BLaER1 treated with 17β-estradiol and CSF1 and Interleukin-3, amounts not matched to agents 10 nM and 100 nM (cell line): Measurements from ENCODE around the gene LPIN1.

Source experiments
- H3K27ac ChIP-seq, 11 experiments: shearing (Covaris generic); formaldehyde crosslinking; 2 replicates each; pipeline ENCODE4 v1.8.1; 2022
- H3K27me3 ChIP-seq, 11 experiments: shearing (Covaris generic); formaldehyde crosslinking; 2 replicates each; pipeline ENCODE4 v1.8.1; 2022
- H3K36me3 ChIP-seq, 11 experiments: shearing (Covaris generic); formaldehyde crosslinking; 2 replicates each; pipeline ENCODE4 v1.8.1; 2022
- H3K4me1 ChIP-seq, 10 experiments: shearing (Covaris generic); formaldehyde crosslinking; 2 replicates each; pipeline ENCODE4 v1.8.1; 2022
- H3K4me2 ChIP-seq, 11 experiments: shearing (Covaris generic); formaldehyde crosslinking; 2 replicates each; pipeline ENCODE4 v1.8.1; 2022
- H3K4me3 ChIP-seq, 10 experiments: shearing (Covaris generic); formaldehyde crosslinking; 2 replicates each; pipeline ENCODE4 v1.8.1; 2022
- H3K9ac ChIP-seq, 11 experiments: shearing (Covaris generic); formaldehyde crosslinking; 2 replicates each; pipeline ENCODE4 v1.8.1; 2022
- H3K9me3 ChIP-seq, 11 experiments: shearing (Covaris generic); formaldehyde crosslinking; replicated peaks in 1 of 11; 2 replicates each; pipeline ENCODE4 v1.8.1; 2022
- H4K20me1 ChIP-seq, 11 experiments: shearing (Covaris generic); formaldehyde crosslinking; 2 replicates each; pipeline ENCODE4 v1.8.1; 2022
- Cebpa-rat ChIP-seq, 11 experiments: shearing (Covaris generic); IDR thresholded peaks; 2 replicates each; pipeline ENCODE4 v1.8.1; 2022

The LPIN1 gene

DNA sequence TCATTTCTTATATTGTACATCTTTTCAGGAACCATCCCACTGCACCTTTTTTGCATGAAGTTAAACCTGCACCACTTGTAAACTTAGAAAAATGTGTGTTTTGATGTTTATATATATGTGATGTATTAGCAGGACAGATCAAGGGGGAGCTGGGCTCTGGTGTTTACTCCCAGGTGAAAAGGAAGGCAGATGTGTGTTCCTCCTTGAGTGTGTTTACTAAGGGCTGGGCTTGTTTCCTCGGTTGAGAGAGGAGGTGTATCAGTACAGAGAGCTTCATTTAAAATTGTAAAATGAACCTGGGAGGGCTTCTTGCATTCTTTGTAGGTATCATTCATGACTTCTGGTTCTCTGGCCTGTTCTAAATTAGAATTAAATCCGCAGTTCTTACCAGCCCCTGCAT is 14.8 kb downstream of the LPIN1 start:
- Histone ChIP-seq H4K20me1 (peaks cover 3 to 39% (median 14%) of the 10 kb centered on the region in 11 experiments; a peak in 11 of 22 replicates), H3K4me3 (no peak overlapping the region), H3K27me3 (no peaks in the 10 kb centered on the region), H3K4me2 (no peak overlapping the region), H3K9me3 (peaks cover 5 to 59% (median 36%) of the 10 kb centered on the region in 11 experiments; a peak in 18 of 22 replicates), H3K9ac (no peak overlapping the region), H3K36me3 (peaks cover 33 to 73% (median 61%) of the 10 kb centered on the region in 11 experiments), H3K27ac (no peak overlapping the region), H3K4me1 (peaks cover 6 to 19% (median 13%) of the 10 kb centered on the region in 10 experiments)
- no peak for TF ChIP-seq Cebpa-rat (IDR thresholded peaks at IDR 0.05)

- no peak overlapping the region for H3K4me2 ChIP-seq
- peaks cover 0 to 36% (median 11%) of the 10 kb centered on the region in 11 experiments; a peak in 10 of 22 replicates for H4K20me1 ChIP-seq
- no peaks in the 10 kb centered on the region for H3K27me3 ChIP-seq
- H3K9ac ChIP-seq: no peak overlapping the region
- no peak overlapping the region for H3K4me3 ChIP-seq
- H3K9me3 ChIP-seq: peaks cover 5 to 58% (median 36%) of the 10 kb centered on the region in 11 experiments; a peak in 18 of 22 replicates
- peaks cover 41 to 76% (median 64%) of the 10 kb centered on the region in 11 experiments for H3K36me3 ChIP-seq
- TF ChIP-seq Cebpa-rat (IDR thresholded peaks at IDR 0.05): no peak
- no peak overlapping the region for H3K27ac ChIP-seq
- H3K4me1 ChIP-seq: peaks cover 0 to 16% (median 8%) of the 10 kb centered on the region in 10 experiments; a peak in 14 of 20 replicates
Observed at GRCh38 chr2:11762031-11762430, 15.6 kb downstream of the LPIN1 start.

DNA sequence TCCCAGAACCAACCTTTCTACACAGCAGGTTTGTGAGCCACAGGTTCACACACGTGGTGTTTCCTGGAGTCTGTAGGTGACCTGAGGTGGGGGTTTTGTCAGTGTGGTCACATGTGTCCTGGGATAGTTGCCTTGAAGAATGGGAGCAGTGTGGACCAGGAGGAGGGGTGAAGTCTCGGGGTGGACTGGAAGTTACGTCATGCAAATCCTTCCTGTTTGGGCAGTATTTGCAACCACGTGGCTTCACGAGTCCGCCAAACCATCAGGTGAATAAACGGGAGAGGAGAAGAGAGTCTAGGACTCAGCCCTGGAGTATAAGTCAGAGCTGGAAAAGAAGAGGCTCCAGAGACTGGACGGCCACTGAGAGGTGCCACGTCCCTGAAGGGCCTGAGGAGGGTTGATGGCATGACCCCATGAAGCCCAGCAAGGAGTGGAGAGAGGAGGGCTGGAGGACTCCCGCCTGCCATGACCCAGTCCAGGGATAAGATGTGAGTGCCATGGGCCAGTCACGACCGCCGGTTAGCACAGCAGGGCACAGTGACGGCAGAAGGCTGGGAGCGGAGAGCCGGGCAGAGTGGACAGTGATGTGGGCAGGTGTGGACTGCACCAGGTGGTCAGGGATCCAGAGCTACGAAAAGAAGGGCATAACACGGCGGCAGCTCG is 16.5 kb downstream of the LPIN1 start:
- TF ChIP-seq Cebpa-rat (IDR thresholded peaks at IDR 0.05): no peak
- Histone ChIP-seq H3K27ac (0 out of 22 replicates have a peak overlapping the region, but pooled peaks of 1 of the 11 experiments have one; percentile 22), H3K9ac (no peak overlapping the region), H3K27me3 (no peaks in the 10 kb centered on the region), H3K4me1 (peaks cover 0 to 16% (median 6%) of the 10 kb centered on the region in 10 experiments; a peak in 11 of 20 replicates), H3K4me3 (no peak overlapping the region), H3K36me3 (peaks cover 50 to 76% (median 65%) of the 10 kb centered on the region in 11 experiments), H4K20me1 (peaks cover 0 to 28% (median 11%) of the 10 kb centered on the region in 11 experiments; a peak in 10 of 22 replicates), H3K9me3 (peaks cover 5 to 49% (median 31%) of the 10 kb centered on the region in 11 experiments; a peak in 18 of 22 replicates), H3K4me2 (peak overlapping the region in 4 of 11 experiments; percentile 2 to 49 (median 22); a peak in 6 of 22 replicates)

DNA sequence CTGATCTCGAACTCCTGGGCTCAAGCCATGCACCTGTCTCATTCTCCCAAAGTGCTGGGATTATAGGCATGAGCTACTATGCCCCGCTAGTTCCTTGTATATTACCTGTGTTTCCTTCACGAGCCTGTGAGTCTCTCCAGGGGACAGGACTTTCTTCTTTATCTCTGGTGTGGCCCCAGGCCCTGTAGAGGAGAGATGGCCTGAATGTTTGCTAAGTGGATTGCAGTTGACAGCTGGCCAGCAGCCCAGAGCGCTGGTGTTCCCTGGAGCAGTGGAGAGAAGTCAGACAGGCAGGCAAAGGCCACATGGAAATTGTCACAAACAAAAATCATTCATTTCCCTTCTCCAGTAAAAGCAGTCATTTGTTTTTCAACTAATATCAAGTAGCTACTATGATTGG is 17.9 kb downstream of the LPIN1 start:
- Histone ChIP-seq H3K27ac (no peak overlapping the region), H3K36me3 (peaks cover 54 to 80% (median 68%) of the 10 kb centered on the region in 11 experiments)

GRCh38 chr2:11764920-11765319 is 18.5 kb downstream of the LPIN1 start:
- H3K4me2 ChIP-seq: no peak overlapping the region
- no peak for TF ChIP-seq Cebpa-rat (IDR thresholded peaks at IDR 0.05)
- no peak overlapping the region for H3K4me3 ChIP-seq
- H3K36me3 ChIP-seq: peaks cover 58 to 85% (median 74%) of the 10 kb centered on the region in 11 experiments
- H3K9ac ChIP-seq: no peak overlapping the region
- peaks cover 0 to 9% (median 5%) of the 10 kb centered on the region in 10 experiments; a peak in 10 of 20 replicates for H3K4me1 ChIP-seq
- H4K20me1 ChIP-seq: peaks cover 0 to 28% (median 11%) of the 10 kb centered on the region in 11 experiments; a peak in 11 of 22 replicates
- H3K27me3 ChIP-seq: no peaks in the 10 kb centered on the region
- peaks cover 0 to 38% (median 20%) of the 10 kb centered on the region in 11 experiments; a peak in 16 of 22 replicates for H3K9me3 ChIP-seq
- no peak overlapping the region for H3K27ac ChIP-seq

More for the DNA sequence above, 17.9 kb downstream of the LPIN1 start:
- Histone ChIP-seq H3K9me3 (peaks cover 0 to 38% (median 20%) of the 10 kb centered on the region in 11 experiments; a peak in 16 of 22 replicates), H3K9ac (no peak overlapping the region), H3K4me2 (no peak overlapping the region), H3K27me3 (no peaks in the 10 kb centered on the region), H4K20me1 (peaks cover 0 to 28% (median 11%) of the 10 kb centered on the region in 11 experiments; a peak in 10 of 22 replicates), H3K4me3 (no peak overlapping the region), H3K4me1 (peaks cover 0 to 9% (median 5%) of the 10 kb centered on the region in 10 experiments; a peak in 10 of 20 replicates)
- TF ChIP-seq Cebpa-rat (IDR thresholded peaks at IDR 0.05): no peak

DNA sequence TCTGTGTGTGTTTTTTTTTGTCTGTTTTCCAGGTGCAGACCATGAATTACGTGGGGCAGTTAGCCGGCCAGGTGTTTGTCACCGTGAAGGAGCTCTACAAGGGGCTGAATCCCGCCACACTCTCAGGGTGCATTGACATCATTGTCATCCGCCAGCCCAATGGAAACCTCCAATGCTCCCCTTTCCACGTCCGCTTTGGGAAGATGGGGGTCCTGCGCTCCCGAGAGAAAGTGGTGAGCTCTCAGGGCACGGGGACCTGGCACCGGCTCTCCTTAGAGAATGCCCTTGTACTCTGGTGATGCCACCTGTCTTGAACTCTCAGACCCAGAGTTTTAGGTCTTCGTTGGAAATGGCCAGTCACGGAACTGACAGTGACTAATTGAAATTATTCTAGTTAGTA is 19.1 kb downstream of the LPIN1 start:
- Histone ChIP-seq H3K9ac (no peak overlapping the region), H3K4me3 (no peak overlapping the region), H3K9me3 (peaks cover 0 to 35% (median 20%) of the 10 kb centered on the region in 11 experiments; a peak in 16 of 22 replicates), H3K36me3 (peaks cover 64 to 91% (median 80%) of the 10 kb centered on the region in 11 experiments), H3K4me2 (no peak overlapping the region), H3K27ac (peak overlapping the region in 1 of 11 experiments; percentile 9; a peak in 1 of 22 replicates), H4K20me1 (peaks cover 0 to 28% (median 11%) of the 10 kb centered on the region in 11 experiments; a peak in 11 of 22 replicates), H3K4me1 (peaks cover 0 to 9% (median 5%) of the 10 kb centered on the region in 10 experiments; a peak in 10 of 20 replicates), H3K27me3 (no peaks in the 10 kb centered on the region)
- TF ChIP-seq Cebpa-rat (IDR thresholded peaks at IDR 0.05): no peak

GRCh38 chr2:11766016-11766415 is 19.6 kb downstream of the LPIN1 start:
- no peak for TF ChIP-seq Cebpa-rat (IDR thresholded peaks at IDR 0.05)
- Histone ChIP-seq H3K36me3 (peaks cover 68 to 94% (median 85%) of the 10 kb centered on the region in 11 experiments), H3K9ac (no peak overlapping the region), H3K4me2 (no peak overlapping the region), H3K4me3 (no peak overlapping the region), H3K27me3 (no peaks in the 10 kb centered on the region), H3K9me3 (peaks cover 0 to 33% (median 20%) of the 10 kb centered on the region in 11 experiments; a peak in 16 of 22 replicates), H3K27ac (peak overlapping the region in 1 of 11 experiments; percentile 9; a peak in 2 of 22 replicates), H4K20me1 (peaks cover 0 to 23% (median 11%) of the 10 kb centered on the region in 11 experiments; a peak in 11 of 22 replicates), H3K4me1 (peaks cover 0 to 9% (median 5%) of the 10 kb centered on the region in 10 experiments; a peak in 10 of 20 replicates)

- peaks cover 0 to 6% (median 3%) of the 10 kb centered on the region in 10 experiments; a peak in 10 of 20 replicates for H3K4me1 ChIP-seq
- peaks cover 0 to 12% (median 5%) of the 10 kb centered on the region in 11 experiments; a peak in 11 of 22 replicates for H4K20me1 ChIP-seq
- no peak overlapping the region for H3K4me2 ChIP-seq
- peaks cover 75 to 99% (median 96%) of the 10 kb centered on the region in 11 experiments for H3K36me3 ChIP-seq
- H3K4me3 ChIP-seq: no peak overlapping the region
- no peaks in the 10 kb centered on the region for H3K27me3 ChIP-seq
- H3K9me3 ChIP-seq: peaks cover 0 to 32% (median 19%) of the 10 kb centered on the region in 11 experiments; a peak in 16 of 22 replicates
- H3K9ac ChIP-seq: no peak overlapping the region
- no peak overlapping the region for H3K27ac ChIP-seq
- TF ChIP-seq Cebpa-rat (IDR thresholded peaks at IDR 0.05): no peak
Observed at GRCh38 chr2:11767779-11768178, 21.3 kb downstream of the LPIN1 start.

- no peak overlapping the region for H3K4me3 ChIP-seq
- TF ChIP-seq Cebpa-rat (IDR thresholded peaks at IDR 0.05): no peak
- peaks cover 0 to 8% (median 0%) of the 10 kb centered on the region in 11 experiments; a peak in 5 of 22 replicates for H4K20me1 ChIP-seq
- no peak overlapping the region for H3K4me2 ChIP-seq
- no peaks in the 10 kb centered on the region for H3K27me3 ChIP-seq
- no peak overlapping the region for H3K9ac ChIP-seq
- no peak overlapping the region for H3K27ac ChIP-seq
- H3K36me3 ChIP-seq: peaks cover 77 to 100% (median 98%) of the 10 kb centered on the region in 11 experiments
- peaks cover 0 to 23% (median 14%) of the 10 kb centered on the region in 11 experiments; a peak in 14 of 22 replicates for H3K9me3 ChIP-seq
- H3K4me1 ChIP-seq: peaks cover 0 to 7% (median 4%) of the 10 kb centered on the region in 10 experiments; a peak in 13 of 20 replicates
Observed at GRCh38 chr2:11768946-11769345, 22.5 kb downstream of the LPIN1 start.
